PFSK-1 (cell line): ENCODE measurements around the gene RMDN2.

Source experiments
- FOXP2 ChIP-seq: optimal IDR thresholded peaks from 2 replicates; pipeline ENCODE3; 2011; ENCODE audit warnings: borderline replicate concordance, control low read depth, inconsistent platforms; ENCODE audit not compliant: insufficient read depth; ENCODE audit errors: extremely low read length, extremely low read depth
- POLR2AphosphoS5 ChIP-seq: IDR thresholded peaks from 2 replicates; pipeline ENCODE4 v1.6.1; 2012; ENCODE audit warnings: low read depth, mild to moderate bottlenecking, control low read depth, low read length, moderate library complexity
- REST ChIP-seq, 2 experiments: IDR thresholded peaks; 2 replicates each; pipeline versions ENCODE4 v1.6.1 to v1.8.0; 2011 to 2012; ENCODE audit warnings: low read depth in 2 of 2, low read length in 2 of 2, control low read depth in 1 of 2, inconsistent platforms in 1 of 2, mild to moderate bottlenecking in 1 of 2, moderate library complexity in 1 of 2; ENCODE audit not compliant: insufficient read depth in 1 of 2
- SIN3A ChIP-seq: IDR thresholded peaks from 2 replicates; pipeline ENCODE4 v1.6.1; 2012; ENCODE audit warnings: mild to moderate bottlenecking, low read length, moderate library complexity, borderline replicate concordance; ENCODE audit not compliant: insufficient read depth
- TAF1 ChIP-seq: IDR thresholded peaks from 2 replicates; pipeline ENCODE4 v1.6.1; 2012; ENCODE audit warnings: low read length, control low read depth, borderline replicate concordance; ENCODE audit not compliant: insufficient read depth

The RMDN2 gene

GRCh38 chr2:37918742-37919186 is 6.3 kb upstream of the RMDN2 start:
- TF ChIP-seq POLR2AphosphoS5 (no peak), SIN3A (no peak), REST (IDR thresholded peaks at IDR 0.05; ENCODE audit: insufficient read depth in 1 of 2, low read depth in 2 of 2, low read length in 2 of 2) (no peak), FOXP2 (no peak), TAF1 (no peak)

- TF ChIP-seq REST (IDR thresholded peaks at IDR 0.05; ENCODE audit: insufficient read depth in 1 of 2, low read depth in 2 of 2, low read length in 2 of 2) (no peak), POLR2AphosphoS5 (no peak), TAF1 (no peak), FOXP2 (no peak), SIN3A (no peak)
Measured at GRCh38 chr2:37919631-37920032, 5.5 kb upstream of the RMDN2 start.

- TF ChIP-seq TAF1 (no peak), POLR2AphosphoS5 (no peak), REST (IDR thresholded peaks at IDR 0.05; ENCODE audit: insufficient read depth in 1 of 2, low read depth in 2 of 2, low read length in 2 of 2) (no peak), SIN3A (no peak)
Measured at GRCh38 chr2:37920570-37920969, 4.5 kb upstream of the RMDN2 start.

GRCh38 chr2:37921781-37922180 is 3.3 kb upstream of the RMDN2 start:
- TF ChIP-seq POLR2AphosphoS5, result no peak
- TF ChIP-seq TAF1, result no peak
- TF ChIP-seq REST (IDR thresholded peaks at IDR 0.05; ENCODE audit: insufficient read depth in 1 of 2, low read depth in 2 of 2, low read length in 2 of 2), result no peak
- TF ChIP-seq FOXP2, result no peak
- TF ChIP-seq SIN3A, result no peak
